Kidney (tissue), 14 donors: ENCODE data around the gene WDR5. TPM values are rescaled to one million over a fixed set of nuclear protein-coding genes. Genes with fewer than 3 reads are reported as not detected.

Experiments
- DNase-seq, 5 donors: peaks; one replicate each; pipeline ENCODE4 v3.0.0-alpha.2; 2013 to 2020
- FAIRE-seq: peaks from 2 replicates; lab custom pipeline; 2012; peaks lifted over from hg19 to GRCh38; lab: Jason Lieb, UNC
- H3K27ac ChIP-seq, 2 donors: one replicate each; pipeline ENCODE4 v1.7.0; 2013; ENCODE audit warnings: low read depth in 2 of 2, low read length in 2 of 2, inconsistent platforms in 1 of 2
- H3K27me3 ChIP-seq: one replicate; pipeline ENCODE4 v1.7.1; 2013; ENCODE audit warnings: low read length, inconsistent platforms; ENCODE audit not compliant: control insufficient read depth, insufficient read depth
- H3K36me3 ChIP-seq, 3 donors: one replicate each; pipeline versions ENCODE4 v1.7.0 to v1.7.1; 2013; ENCODE audit warnings: low read length in 3 of 3, control low read depth in 1 of 3, inconsistent platforms in 1 of 3; ENCODE audit not compliant: insufficient read depth in 3 of 3, control insufficient read depth in 2 of 3
- H3K4me1 ChIP-seq, 3 donors: one replicate each; pipeline versions ENCODE4 v1.7.0 to v1.7.1; 2013; ENCODE audit warnings: low read length in 3 of 3, inconsistent platforms in 1 of 3, low read depth in 1 of 3; ENCODE audit not compliant: control insufficient read depth in 2 of 3, insufficient read depth in 2 of 3
- H3K4me3 ChIP-seq, 3 donors: one replicate each; pipeline versions ENCODE4 v1.7.0 to v1.8.1; 2013; ENCODE audit warnings: low read length in 3 of 3, control low read depth in 1 of 3, inconsistent platforms in 1 of 3
- H3K9ac ChIP-seq, 3 donors: one replicate each; pipeline versions ENCODE4 v1.7.0 to v1.7.1; 2013; ENCODE audit warnings: low read length in 3 of 3, control low read depth in 1 of 3, inconsistent platforms in 1 of 3
- H3K9me3 ChIP-seq, 3 donors: one replicate each; pipeline versions ENCODE4 v1.7.0 to v1.7.1; 2013; ENCODE audit warnings: low read length in 3 of 3, control low read depth in 1 of 3, inconsistent platforms in 1 of 3; ENCODE audit not compliant: control insufficient read depth in 2 of 3, insufficient read depth in 1 of 3
- CTCF ChIP-seq: IDR thresholded peaks from 3 replicates; pipeline ENCODE4 v1.5.1; 2012; ENCODE audit warnings: mild to moderate bottlenecking, moderate library complexity, borderline replicate concordance; ENCODE audit not compliant: insufficient read depth; ENCODE audit errors: extremely low read depth
- intact Hi-C: fragments of 100-400 bp; cut with DNase I; formaldehyde crosslinking; loops from one replicate; pipeline ENCODE4 v1.11.1; 2022
- polyA plus RNA-seq: library from polyadenylated mRNA; stranded (reverse); fragments of 350-450 nt; fragmentation: Illumina TruSeq; extraction: RNeasy Lipid Tissue Mini Kit (QIAGEN cat#74804); gene quantifications from one replicate; pipeline ENCODE4 v1.2.3, GENCODE V29; 2014; ENCODE audit warnings: low read depth, low replicate concordance; ENCODE audit not compliant: insufficient read depth
- total RNA-seq: library from RNA; stranded (reverse); fragmentation: NEBNext Ultra II Directional; extraction: Animal tissue kit (Norgen Biotek cat#: 25700); gene quantifications from one replicate; pipeline ENCODE4 v1.2.1, GENCODE V29; 2021
- donor health status: control.
- donor health status: control.
- donor health status: control.
- donor health status: control.
- donor health status: control.
- donor health status: DM: yes; HTN: yes; CAD: no.
- donor health status: Normal renal cell carcinoma (clear cell type).

Gene WDR5
- total and polyA plus RNA-seq, 2 donors from 2014 or later: 18.8 to 25.4 TPM

GRCh38 chr9:134203224-134203623 is 67.3 kb downstream of the WDR5 start:
- intact Hi-C loops: no loop called here
- Histone ChIP-seq H3K9ac (no peak overlapping the region), H3K27ac (no peak overlapping the region), H3K9me3 (peaks cover 0 to 8% (median 0%) of the 10 kb centered on the region in 3 donors), H3K4me1 (peaks cover 0 to 5% (median 4%) of the 10 kb centered on the region in 3 donors), H3K27me3 (no peaks in the 10 kb centered on the region), H3K36me3 (no peaks in the 10 kb centered on the region), H3K4me3 (no peak overlapping the region)
- no peak for DNase-seq
- no peak for TF ChIP-seq CTCF
- no peak for FAIRE-seq

GRCh38 chr9:134204041-134204440 is 68.2 kb downstream of the WDR5 start:
- DNase-seq (peak in 2 of 5 donors; percentile 22 to 24), FAIRE-seq (no peak)
- intact Hi-C loops: no loop called here
- peaks cover 0 to 5% (median 4%) of the 10 kb centered on the region in 3 donors for H3K4me1 ChIP-seq
- no peak overlapping the region for H3K4me3 ChIP-seq
- no peak overlapping the region for H3K27ac ChIP-seq
- H3K27me3 ChIP-seq: no peaks in the 10 kb centered on the region
- no peak overlapping the region for H3K9ac ChIP-seq
- no peak for TF ChIP-seq CTCF
- H3K9me3 ChIP-seq: peaks cover 0 to 8% (median 0%) of the 10 kb centered on the region in 3 donors
- H3K36me3 ChIP-seq: no peaks in the 10 kb centered on the region

GRCh38 chr9:134204991-134205578 is 69.2 kb downstream of the WDR5 start:
- TF ChIP-seq CTCF: no peak
- Histone ChIP-seq H3K9ac (no peak overlapping the region), H3K27me3 (no peaks in the 10 kb centered on the region), H3K36me3 (no peaks in the 10 kb centered on the region), H3K9me3 (peaks cover 0 to 8% (median 0%) of the 10 kb centered on the region in 3 donors), H3K4me3 (no peak overlapping the region), H3K4me1 (peaks cover 0 to 5% (median 4%) of the 10 kb centered on the region in 3 donors), H3K27ac (peak overlapping the region; percentile 61 to 65)
- FAIRE-seq: no peak
- intact Hi-C loops: no loop called here
- DNase-seq: peak; percentile 47 to 80 (median 58)
